Smooth muscle cell of the brain vasculature (primary cell): Measurements from ENCODE around the gene TGFA.

ENCODE experiments used
- DNase-seq: peaks from one replicate; pipeline ENCODE4 v3.0.0-alpha.2; 2012; ENCODE audit warnings: low read depth, low spot score

The TGFA gene

DNA sequence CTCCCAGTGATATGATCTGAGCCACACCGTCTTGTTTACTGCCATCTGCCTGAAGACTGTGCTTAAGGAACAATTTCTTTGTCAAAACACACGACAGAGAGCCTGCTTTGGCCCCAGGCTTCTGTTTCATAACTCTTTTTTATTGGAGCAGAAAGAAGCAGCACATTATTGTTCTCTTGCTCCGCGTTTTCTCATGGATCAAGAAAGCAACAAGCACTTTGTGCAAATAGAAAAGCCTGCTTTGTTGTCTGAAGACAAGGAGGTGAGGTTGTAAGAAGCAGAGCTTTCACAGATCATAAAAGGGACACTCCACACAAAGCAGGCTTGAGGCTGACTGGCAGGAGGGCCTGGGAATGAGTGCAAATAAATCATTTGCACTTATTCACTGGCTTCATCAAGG is 133.5 kb downstream of the TGFA start:
- no peak for DNase-seq

DNA sequence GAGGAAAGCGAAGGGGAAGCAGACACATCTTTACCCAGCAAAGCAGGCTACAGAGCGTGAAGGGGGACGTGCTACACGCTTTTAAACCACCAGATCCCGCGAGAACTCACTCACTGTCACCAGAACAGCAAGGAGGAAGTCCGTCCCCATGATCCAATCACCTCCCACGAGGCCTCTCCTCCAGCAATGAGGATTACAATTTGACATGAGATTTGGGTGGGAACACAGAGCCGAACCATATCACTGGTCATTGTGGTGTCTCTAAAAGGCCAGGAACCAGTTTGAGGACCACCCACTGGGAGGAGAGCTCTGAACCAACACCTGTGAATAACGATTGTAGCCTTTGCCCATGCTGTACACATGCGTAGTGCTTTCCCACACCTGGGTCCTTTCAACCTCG is 135.1 kb downstream of the TGFA start:
- DNase-seq: no peak

DNA sequence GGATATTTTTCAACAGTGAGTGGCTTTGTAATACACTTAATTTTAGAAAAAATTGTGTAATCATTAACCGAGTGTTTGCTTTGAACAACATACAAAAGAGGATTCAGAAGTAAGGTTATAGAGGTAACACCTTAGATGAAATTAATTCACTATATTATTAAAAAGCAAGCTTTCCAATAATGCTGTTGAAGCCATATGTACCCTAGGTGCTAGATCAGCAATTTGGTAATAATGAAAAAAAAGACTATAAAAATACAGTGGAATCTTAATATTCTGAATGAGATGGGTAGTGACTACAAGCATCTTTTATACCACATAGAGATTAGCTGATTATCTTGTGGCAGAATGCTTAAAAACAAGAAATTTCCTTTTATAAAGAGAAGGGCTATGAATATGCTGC is 136.6 kb downstream of the TGFA start:
- DNase-seq: no peak

DNA sequence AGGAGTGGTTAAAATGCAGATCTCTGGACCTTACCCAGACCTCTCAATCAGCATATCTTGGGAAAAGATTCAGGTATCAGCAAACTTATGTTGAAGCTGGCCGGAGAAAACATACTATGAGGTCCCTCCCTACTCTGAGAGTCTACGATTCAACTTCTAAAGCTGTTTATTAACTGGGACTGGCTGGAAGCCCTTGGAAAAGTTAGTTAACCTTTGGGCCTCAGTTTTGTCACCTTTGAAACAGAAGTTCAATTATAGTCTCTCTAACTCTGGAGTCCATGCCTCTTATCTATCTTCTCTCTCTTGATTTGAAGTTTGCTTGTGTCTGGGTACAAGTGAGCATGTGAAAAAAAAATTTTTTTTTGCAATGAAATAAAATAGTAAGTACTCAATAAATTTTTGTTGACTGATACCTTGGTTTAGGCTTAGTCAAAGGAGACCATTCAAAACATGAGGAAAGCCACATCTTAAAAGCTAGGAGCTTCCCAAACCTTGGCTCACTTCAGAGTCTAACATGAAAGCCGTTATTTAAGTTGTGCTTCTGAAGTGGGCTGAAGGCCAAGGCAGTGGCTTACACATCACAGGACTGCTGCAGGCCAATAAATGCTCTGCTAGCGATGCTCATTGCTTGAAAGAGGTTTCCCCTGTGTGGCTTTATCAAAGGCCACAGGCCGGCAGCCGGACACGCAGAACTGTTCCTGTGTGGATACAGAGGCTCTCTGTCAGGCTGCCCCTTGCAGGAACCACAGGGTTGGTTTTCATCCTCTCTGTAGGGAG is 141.1 kb downstream of the TGFA start:
- no peak for DNase-seq

DNA sequence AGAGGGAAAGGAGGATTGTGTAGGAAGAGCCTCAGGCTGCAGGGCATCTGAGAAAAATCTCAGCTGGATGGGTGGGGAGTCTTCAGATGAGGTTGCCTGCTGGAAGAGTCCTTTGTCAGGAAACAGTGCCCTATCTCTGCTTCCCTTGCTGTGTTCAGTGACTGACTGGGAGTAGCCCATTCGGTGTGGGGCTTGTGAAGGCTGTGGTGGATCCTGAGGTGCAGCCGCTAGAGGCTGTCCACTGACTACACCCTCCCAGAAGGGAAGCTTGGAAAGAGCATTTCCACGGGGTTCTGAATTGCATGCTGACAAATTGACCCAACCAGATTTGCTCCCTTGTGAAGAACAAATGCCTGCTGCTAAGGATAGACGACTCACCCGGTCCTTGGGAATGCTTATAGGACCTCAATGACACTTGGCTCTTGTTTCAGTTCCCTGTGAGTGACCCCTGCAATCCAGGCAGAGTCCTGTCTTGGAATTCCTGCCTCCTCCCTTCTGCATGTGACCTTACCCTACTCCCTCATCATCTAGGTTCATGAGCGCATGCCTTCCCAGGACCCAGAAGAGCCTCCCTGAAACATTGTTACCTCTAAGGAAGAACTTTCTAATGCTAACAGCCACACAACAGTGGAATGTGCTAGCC is 142.0 kb downstream of the TGFA start:
- DNase-seq: no peak

DNA sequence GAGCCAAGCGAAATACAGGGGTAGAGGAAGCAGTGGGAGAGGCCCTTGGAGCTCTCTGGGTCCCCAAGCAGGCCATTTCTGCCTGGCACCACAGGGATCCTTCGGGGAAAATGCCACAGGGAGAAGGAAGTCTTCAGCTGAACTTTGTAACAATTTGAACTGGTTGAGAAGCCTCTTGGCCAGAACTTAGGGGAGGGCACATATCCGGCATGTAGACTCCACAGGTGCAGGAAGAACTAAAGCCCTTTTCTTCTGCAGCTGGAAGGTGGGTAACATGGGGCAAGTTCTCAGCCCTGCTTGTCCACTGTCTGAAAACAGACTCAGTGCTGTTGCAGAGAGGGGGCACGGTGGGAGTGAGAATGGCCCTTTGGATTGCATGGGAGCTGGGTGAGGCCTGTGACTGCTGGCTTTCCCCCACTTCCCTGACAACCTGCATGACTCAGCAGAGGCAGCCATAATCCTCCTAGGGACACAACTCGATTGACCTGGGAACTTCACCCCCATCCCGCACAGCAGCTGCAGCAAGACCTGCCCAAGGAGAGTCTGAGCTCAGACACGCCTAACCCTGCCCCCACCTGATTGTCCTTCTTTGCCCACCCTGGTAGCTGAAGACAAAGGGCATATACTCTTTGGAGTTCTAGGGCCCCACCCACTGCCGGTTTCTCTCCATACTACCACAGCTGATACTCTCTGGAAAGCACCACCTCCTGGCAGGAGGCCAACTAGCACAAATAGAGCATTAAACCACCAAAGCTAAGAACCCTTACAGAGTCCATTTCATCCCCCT is 150.2 kb downstream of the TGFA start:
- DNase-seq: no peak

DNA sequence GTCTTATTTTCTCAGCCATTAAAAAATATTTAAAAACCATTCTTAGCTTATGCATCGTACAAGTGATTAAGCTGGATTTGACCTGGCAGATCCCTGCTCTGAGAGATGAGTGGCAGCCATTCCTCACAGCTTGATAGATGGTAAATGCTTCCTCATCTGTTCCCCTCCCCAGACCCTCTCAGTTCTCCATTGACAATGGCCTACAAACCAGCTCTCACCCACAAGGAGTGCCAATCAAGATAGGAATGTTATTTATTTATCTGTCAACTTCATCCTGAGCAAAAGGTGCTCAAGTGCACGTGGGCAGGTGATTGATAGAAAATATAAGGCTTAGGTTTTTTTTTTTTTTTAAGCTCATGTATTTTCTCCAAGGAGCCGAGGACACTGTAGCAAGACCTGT is 153.1 kb downstream of the TGFA start:
- DNase-seq: no peak

DNA sequence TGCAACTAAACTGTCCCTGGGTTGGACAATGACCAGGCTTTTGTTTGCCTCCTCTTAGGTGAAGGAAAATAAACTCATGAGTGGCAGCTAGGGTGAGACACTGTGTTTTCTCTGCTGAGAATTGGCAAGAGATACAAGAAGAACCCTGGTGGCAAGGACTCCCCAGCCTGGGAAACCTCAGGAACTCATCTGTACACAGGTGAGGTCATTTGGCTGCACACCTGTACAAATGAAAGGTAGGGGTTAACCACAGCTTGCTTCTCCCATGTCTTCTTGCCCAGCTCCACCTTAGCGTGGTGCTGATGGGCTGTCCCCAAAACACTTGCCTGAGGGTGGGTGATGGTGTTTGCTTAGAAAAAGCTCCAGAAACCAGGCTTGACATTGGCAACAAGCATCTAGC is 154.6 kb downstream of the TGFA start:
- no peak for DNase-seq
